Prostate gland (tissue), 2 donors: Measurements from ENCODE around the gene TRAF2.

Experiments
- POLR2A ChIP-seq: fragments of 450-650 bp; IDR thresholded peaks from one replicate; pipeline ENCODE4 v1.6.1; 2016; ENCODE audit warnings: antibody characterized with exemption, mild to moderate bottlenecking
- POLR2AphosphoS5 ChIP-seq: sonication (generic); formaldehyde crosslinking; IDR thresholded peaks from one replicate; pipeline ENCODE4 v1.6.1; 2017; ENCODE audit warnings: antibody characterized with exemption
- TF ChIP-seq, protein P1 (sequence below), 4 experiments: fragments of 200-600 bp in 2 of 4; fragments of 450-650 bp in 2 of 4; sonication (generic) in 2 of 4; IDR thresholded peaks; 1 replicate in 3 of 4; 2 replicates in 1 of 4; pipeline ENCODE4 v1.5.1; 2016 to 2019; ENCODE audit warnings: antibody characterized with exemption in 4 of 4, mild to moderate bottlenecking in 2 of 4, moderate library complexity in 2 of 4

DNA sequence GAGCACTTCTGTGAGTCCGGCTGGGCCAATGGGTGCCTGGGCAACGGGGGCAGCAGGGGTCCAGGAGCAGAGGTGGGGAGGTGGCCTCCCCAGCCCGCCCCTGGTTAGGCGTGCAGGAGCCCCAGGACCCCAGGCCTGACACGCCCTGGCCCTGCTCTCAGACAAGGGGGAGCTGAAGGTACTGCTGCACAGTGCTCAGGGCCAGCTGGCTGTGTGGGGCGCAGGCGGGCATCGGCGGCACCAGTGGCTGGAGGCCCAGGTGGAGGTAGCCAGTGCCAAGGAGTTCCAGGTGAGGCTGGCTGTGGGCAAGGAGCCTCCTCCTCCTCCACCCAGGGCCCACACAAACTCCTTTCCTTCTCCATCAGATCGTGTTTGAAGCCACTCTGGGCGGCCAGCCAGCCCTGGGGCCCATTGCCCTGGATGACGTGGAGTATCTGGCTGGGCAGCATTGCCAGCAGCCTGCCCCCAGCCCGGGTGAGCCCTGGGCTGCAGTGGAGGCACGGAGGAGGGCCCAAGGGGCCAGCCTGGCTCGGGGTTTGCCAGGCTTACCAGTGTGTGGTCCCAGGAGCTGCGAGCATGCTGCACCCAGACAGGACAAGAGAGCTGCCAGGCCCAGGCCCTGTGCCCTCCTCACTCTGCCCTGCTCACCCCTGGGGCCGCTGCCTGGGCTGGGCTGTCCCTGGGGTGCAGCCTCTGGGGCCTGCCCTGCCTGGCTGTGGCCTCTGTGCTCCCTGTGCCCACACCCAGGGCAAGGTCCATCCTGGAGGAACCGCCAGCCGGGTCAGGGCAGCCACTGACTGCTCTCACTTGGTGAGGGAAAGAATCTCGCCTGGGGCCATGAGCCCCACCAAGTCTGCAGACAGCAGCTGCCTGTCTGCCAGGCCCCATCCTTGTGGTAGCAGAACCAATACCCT lies 27.2 kb upstream of the TRAF2 start:
- TF ChIP-seq, protein P1, sequence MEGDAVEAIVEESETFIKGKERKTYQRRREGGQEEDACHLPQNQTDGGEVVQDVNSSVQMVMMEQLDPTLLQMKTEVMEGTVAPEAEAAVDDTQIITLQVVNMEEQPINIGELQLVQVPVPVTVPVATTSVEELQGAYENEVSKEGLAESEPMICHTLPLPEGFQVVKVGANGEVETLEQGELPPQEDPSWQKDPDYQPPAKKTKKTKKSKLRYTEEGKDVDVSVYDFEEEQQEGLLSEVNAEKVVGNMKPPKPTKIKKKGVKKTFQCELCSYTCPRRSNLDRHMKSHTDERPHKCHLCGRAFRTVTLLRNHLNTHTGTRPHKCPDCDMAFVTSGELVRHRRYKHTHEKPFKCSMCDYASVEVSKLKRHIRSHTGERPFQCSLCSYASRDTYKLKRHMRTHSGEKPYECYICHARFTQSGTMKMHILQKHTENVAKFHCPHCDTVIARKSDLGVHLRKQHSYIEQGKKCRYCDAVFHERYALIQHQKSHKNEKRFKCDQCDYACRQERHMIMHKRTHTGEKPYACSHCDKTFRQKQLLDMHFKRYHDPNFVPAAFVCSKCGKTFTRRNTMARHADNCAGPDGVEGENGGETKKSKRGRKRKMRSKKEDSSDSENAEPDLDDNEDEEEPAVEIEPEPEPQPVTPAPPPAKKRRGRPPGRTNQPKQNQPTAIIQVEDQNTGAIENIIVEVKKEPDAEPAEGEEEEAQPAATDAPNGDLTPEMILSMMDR (IDR thresholded peaks at IDR 0.05) = no peak
- TF ChIP-seq POLR2A = no peak
- peak; percentile 72 for TF ChIP-seq POLR2AphosphoS5
